GM12878 (cell line): ENCODE data around the gene GRM7. TPM values are rescaled to one million over a fixed set of nuclear protein-coding genes. Genes with fewer than 3 reads are reported as not detected.

ENCODE experiments used
- ATAC-seq: fragments of 200-7000 bp; cut with Tn5 transposase; 3 replicates; pipeline ENCODE4 v1.9.1; 2020; ENCODE audit warnings: mild to moderate bottlenecking, moderate library complexity
- BruUV-seq: library from RNA; stranded (reverse); fragments of 400-500 nt; replicated peaks from 2 replicates; lab custom pipeline; 2021; lab: Mats Ljungman, UMichigan
- CTCF ChIA-PET: fragments of 300-600 bp; sonication (Branson Sonifier 250); formaldehyde crosslinking; extraction: SDS; loops from one replicate; lab custom pipeline; 2021; ENCODE audit warnings: inconsistent platforms; lab: Yijun Ruan, JAX
- POLR2A ChIA-PET: fragments of 350-600 bp; formaldehyde crosslinking; extraction: SDS; loops from one replicate; lab custom pipeline; 2021; ENCODE audit warnings: inconsistent platforms; lab: Charles Lee
- RAD21 ChIA-PET: fragments of 300-600 bp; sonication (Branson Sonifier 250); formaldehyde crosslinking; loops from one replicate; lab custom pipeline; 2023; ENCODE audit warnings: antibody characterized with exemption; ENCODE audit not compliant: unreplicated experiment; lab: Charles Lee
- SMC1A ChIA-PET: fragments of 300-600 bp; sonication (Branson Sonifier 250); formaldehyde crosslinking; loops from one replicate; lab custom pipeline; 2023; ENCODE audit not compliant: unreplicated experiment, uncharacterized antibody; lab: Charles Lee
- DNase-seq: peaks from one replicate; pipeline ENCODE4 v3.0.0-alpha.2; 2011; ENCODE audit warnings: low read depth, low spot score
- FAIRE-seq: peaks from 3 replicates; lab custom pipeline; 2011; peaks lifted over from hg19 to GRCh38; lab: Jason Lieb, UNC
- H2AFZ ChIP-seq: 2 replicates; pipeline ENCODE4 v1.6.0; 2011; ENCODE audit warnings: low read depth, low read length, control low read depth; ENCODE audit not compliant: control insufficient read depth
- H3K27ac ChIP-seq: 2 replicates; pipeline ENCODE4 v1.5.1; 2011; ENCODE audit warnings: control low read depth; ENCODE audit not compliant: control insufficient read depth, insufficient read depth
- H3K27me3 ChIP-seq, 2 experiments: replicated peaks in 1 of 2; 2 replicates each; pipeline versions ENCODE4 v1.6.0 to v1.6.1; 2011; ENCODE audit warnings: low read length in 1 of 2; ENCODE audit not compliant: control insufficient read depth in 2 of 2, insufficient read depth in 2 of 2
- H3K36me3 ChIP-seq, 2 experiments: 2 replicates each; pipeline ENCODE4 v1.5.1; 2011; ENCODE audit warnings: low read length in 1 of 2; ENCODE audit not compliant: control insufficient read depth in 2 of 2, insufficient read depth in 2 of 2
- H3K4me1 ChIP-seq: 2 replicates; pipeline ENCODE4 v1.6.1; 2011; ENCODE audit warnings: mild to moderate bottlenecking, low read length, moderate library complexity, mixed read lengths; ENCODE audit not compliant: control insufficient read depth, insufficient read depth
- H3K4me2 ChIP-seq: 2 replicates; pipeline ENCODE4 v1.6.0; 2011; ENCODE audit warnings: control low read depth; ENCODE audit not compliant: control insufficient read depth, insufficient read depth
- H3K4me3 ChIP-seq: fragments of 200-600 bp; sonication (generic); 2 replicates; pipeline ENCODE4 v1.5.1; 2016
- H3K79me2 ChIP-seq: 2 replicates; pipeline ENCODE4 v1.6.0; 2011; ENCODE audit warnings: low read length; ENCODE audit not compliant: control insufficient read depth, insufficient read depth
- H3K9ac ChIP-seq: 2 replicates; pipeline ENCODE4 v1.8.0; 2011; ENCODE audit warnings: low read length, control low read depth, mixed read lengths; ENCODE audit not compliant: control insufficient read depth, insufficient read depth
- H3K9me3 ChIP-seq: replicated peaks from 3 replicates; pipeline ENCODE4 v1.5.1; 2011; ENCODE audit warnings: mild to moderate bottlenecking, low read length; ENCODE audit not compliant: control insufficient read depth, insufficient read depth
- H4K20me1 ChIP-seq: 2 replicates; pipeline ENCODE4 v1.6.0; 2011; ENCODE audit not compliant: control insufficient read depth, insufficient read depth
- CEBPB ChIP-seq, 2 experiments: fragments of 150-350 bp in 1 of 2; IDR thresholded peaks; 2 replicates each; pipeline ENCODE4 v1.6.1; 2012 to 2014; ENCODE audit warnings: low read depth in 2 of 2, low read length in 2 of 2, borderline replicate concordance in 1 of 2, inconsistent platforms in 1 of 2
- CHD4 ChIP-seq: fragments of 200-600 bp; sonication (generic); IDR thresholded peaks from 2 replicates; pipeline ENCODE4 v1.6.1; 2016; ENCODE audit warnings: mild to moderate bottlenecking
- HDAC6 ChIP-seq: fragments of 200-600 bp; sonication (generic); IDR thresholded peaks from one replicate; pipeline ENCODE4 v1.8.0; 2017; ENCODE audit warnings: antibody characterized with exemption; ENCODE audit not compliant: unreplicated experiment
- MYB ChIP-seq: fragments of 150-350 bp; IDR thresholded peaks from 2 replicates; pipeline ENCODE4 v1.6.1; 2014; ENCODE audit warnings: mild to moderate bottlenecking, low read depth, low read length, borderline replicate concordance
- MYC ChIP-seq: IDR thresholded peaks from 2 replicates; pipeline ENCODE4 v1.6.1; 2011; ENCODE audit warnings: mild to moderate bottlenecking, low read length, moderate library complexity, inconsistent platforms; ENCODE audit not compliant: insufficient read depth, insufficient replicate concordance, insufficient read length, severe bottlenecking
- NFXL1 ChIP-seq: fragments of 450-650 bp; IDR thresholded peaks from 2 replicates; pipeline ENCODE4 v1.6.1; 2017; ENCODE audit warnings: antibody characterized with exemption, mild to moderate bottlenecking, borderline replicate concordance
- PML ChIP-seq: IDR thresholded peaks from 2 replicates; pipeline ENCODE4 v1.6.1; 2012; ENCODE audit warnings: low read length, inconsistent platforms
- RUNX3 ChIP-seq: IDR thresholded peaks from 2 replicates; pipeline ENCODE4 v1.6.1; 2012; ENCODE audit warnings: low read length, inconsistent platforms
- SIN3A ChIP-seq: IDR thresholded peaks from 2 replicates; pipeline ENCODE4 v1.6.1; 2012; ENCODE audit warnings: low read depth, low read length, improper control_type of control experiment
- SIX5 ChIP-seq: IDR thresholded peaks from 2 replicates; pipeline ENCODE4 v1.6.1; 2011; ENCODE audit warnings: mild to moderate bottlenecking, low read depth, low read length, moderate library complexity; ENCODE audit not compliant: severe bottlenecking
- SMC3 ChIP-seq: IDR thresholded peaks from 2 replicates; pipeline ENCODE4 v1.6.1; 2011; ENCODE audit warnings: low read length, improper control_type of control experiment, borderline replicate concordance
- SRF ChIP-seq, 2 experiments: IDR thresholded peaks; 2 replicates each; pipeline ENCODE4 v1.6.1; 2011; ENCODE audit warnings: low read depth in 2 of 2, low read length in 2 of 2, mild to moderate bottlenecking in 1 of 2, moderate library complexity in 1 of 2
- WRNIP1 ChIP-seq: IDR thresholded peaks from 2 replicates; pipeline ENCODE4 v1.6.1; 2011; ENCODE audit warnings: low read depth, low read length, improper control_type of control experiment, borderline replicate concordance
- ZNF384 ChIP-seq: IDR thresholded peaks from 2 replicates; pipeline ENCODE4 v1.6.1; 2012; ENCODE audit warnings: low read depth, mild to moderate bottlenecking, low read length, improper control_type of control experiment, borderline replicate concordance
- WGBS: methylation state at CpG from one replicate; pipeline ENCODE4 v1.1.6; 2016; ENCODE audit warnings: low lambda C conversion rate; ENCODE audit not compliant: insufficient replicate concordance, insufficient coverage; ENCODE audit errors: missing lambda C conversion rate; 5-methylcytosine and 5-hydroxymethylcytosine counted together
- in situ Hi-C: fragments of 300-500 bp; cut with MboI; formaldehyde crosslinking; loops from 9 replicates; pipeline ENCODE4 v1.14.3; 2018; ENCODE audit warnings: mixed read lengths
- intact Hi-C: fragments of 100-400 bp; cut with micrococcal nuclease; formaldehyde crosslinking; loops from one replicate; pipeline ENCODE4 v1.14.2; 2022; ENCODE audit not compliant: unreplicated experiment
- polyA plus RNA-seq, 11 experiments: library from polyadenylated mRNA; depleted of rRNA in 4 of 11; unstranded in 6 of 11; stranded (reverse) in 5 of 11; fragments of >200 nt; fragmentation: Nextera tagmentation in 4 of 11; fragmentation: Illumina TruSeq in 1 of 11; extraction: Ambion mirVana in 4 of 11; extraction: Trizol in 1 of 11; gene quantifications; 1 replicate in 1 of 11; 2 replicates in 10 of 11; pipeline versions ENCODE4 v1.2.1 to v1.2.3, GENCODE V29; 2011 to 2016; ENCODE audit warnings: inconsistent platforms in 2 of 11, missing spikeins in 2 of 11, low read depth in 1 of 11
- total RNA-seq, 4 experiments: library from RNA; depleted of rRNA in 3 of 4; stranded (reverse); fragments of >200 nt in 3 of 4; fragmentation: Illumina TruSeq in 1 of 4; extraction: Trizol in 1 of 4; gene quantifications; 2 replicates each; pipeline versions ENCODE4 v1.2.1 to v1.2.3, GENCODE V29; 2013 to 2021
- TF ChIP-seq, protein P1 (sequence below): IDR thresholded peaks from 2 replicates; pipeline ENCODE4 v1.6.1; 2012; ENCODE audit warnings: low read depth, low read length, improper control_type of control experiment

GRM7 gene
- total and polyA plus RNA-seq, 10 of the 15 experiments (the other 5 are each of a cell fraction or from before 2014, with no cell fraction given) = not detected

DNA sequence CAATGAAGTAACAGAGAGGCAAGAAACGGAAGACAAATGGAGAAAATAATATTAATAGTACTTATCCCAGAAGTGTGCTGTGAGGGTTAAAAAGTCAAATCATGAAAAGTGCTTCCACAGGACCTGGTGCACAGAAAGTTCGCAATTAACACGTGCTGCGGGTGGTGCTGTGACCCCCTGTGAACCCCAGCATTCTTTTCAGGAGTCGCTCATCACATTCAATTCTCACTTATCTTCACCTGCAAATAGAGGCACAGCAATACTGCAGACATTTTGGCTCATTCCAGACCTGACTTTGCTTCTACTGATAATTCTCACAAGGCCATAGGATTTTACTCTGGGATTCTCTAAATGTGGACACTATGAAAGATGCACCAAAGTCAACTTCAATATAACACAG lies 584.4 kb downstream of the GRM7 start:
- no peaks in the 10 kb centered on the region for H3K36me3 ChIP-seq
- no peak overlapping the region for H2AFZ ChIP-seq
- no peaks in the 10 kb centered on the region for H3K4me1 ChIP-seq
- in situ Hi-C loops (no loop called here), intact Hi-C loops (no loop called here)
- 58% methylated on average over 5 of the region's 5 CpGs for WGBS
- ChIA-PET POLR2A (no interaction called here), SMC1A (interaction anchor here (0.9 kb wide), 1 partner anchor 47 kb away, joined by 3 read pairs; no protein-coding TSS in a partner anchor), RAD21 (no interaction called here), CTCF (no interaction called here)
- FAIRE-seq (no peak), DNase-seq (no peak), ATAC-seq (no peak)
- TF ChIP-seq RUNX3 = no peak
- no peak for TF ChIP-seq MYB
- no peak for TF ChIP-seq NFXL1
- TF ChIP-seq ZNF384 = no peak
- TF ChIP-seq SMC3 = no peak
- no peak for TF ChIP-seq CHD4
- no peak for TF ChIP-seq MYC
- no peak for TF ChIP-seq HDAC6
- no peak for TF ChIP-seq PML
- no peak for TF ChIP-seq SIX5
- TF ChIP-seq, protein P1, sequence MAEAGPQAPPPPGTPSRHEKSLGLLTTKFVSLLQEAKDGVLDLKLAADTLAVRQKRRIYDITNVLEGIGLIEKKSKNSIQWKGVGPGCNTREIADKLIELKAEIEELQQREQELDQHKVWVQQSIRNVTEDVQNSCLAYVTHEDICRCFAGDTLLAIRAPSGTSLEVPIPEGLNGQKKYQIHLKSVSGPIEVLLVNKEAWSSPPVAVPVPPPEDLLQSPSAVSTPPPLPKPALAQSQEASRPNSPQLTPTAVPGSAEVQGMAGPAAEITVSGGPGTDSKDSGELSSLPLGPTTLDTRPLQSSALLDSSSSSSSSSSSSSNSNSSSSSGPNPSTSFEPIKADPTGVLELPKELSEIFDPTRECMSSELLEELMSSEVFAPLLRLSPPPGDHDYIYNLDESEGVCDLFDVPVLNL = no peak
- TF ChIP-seq SRF (IDR thresholded peaks at IDR 0.05; ENCODE audit: low read depth in 2 of 2, low read length in 2 of 2) = no peak
- TF ChIP-seq WRNIP1 = no peak
- TF ChIP-seq SIN3A = no peak
- TF ChIP-seq CEBPB (IDR thresholded peaks at IDR 0.05; ENCODE audit: borderline replicate concordance in 1 of 2, low read depth in 2 of 2, low read length in 2 of 2) = no peak
- no peaks in the 10 kb centered on the region for H3K27me3 ChIP-seq
- BruUV-seq = no TSS peak
- no peaks in the 10 kb centered on the region for H4K20me1 ChIP-seq
- no peak overlapping the region for H3K4me2 ChIP-seq
- no peaks in the 10 kb centered on the region for H3K9me3 ChIP-seq
- no peaks in the 10 kb centered on the region for H3K79me2 ChIP-seq
- H3K27ac ChIP-seq = no peak overlapping the region
- no peak overlapping the region for H3K4me3 ChIP-seq
- H3K9ac ChIP-seq = no peak overlapping the region
